Measurements from ENCODE around the gene KIF1B.
"Not testable (repeated sequence)": the region's sequence is repeated elsewhere in the genome, so short reads cannot be mapped to it uniquely, and the experiment has no call there.

Gene KIF1B

DNA sequence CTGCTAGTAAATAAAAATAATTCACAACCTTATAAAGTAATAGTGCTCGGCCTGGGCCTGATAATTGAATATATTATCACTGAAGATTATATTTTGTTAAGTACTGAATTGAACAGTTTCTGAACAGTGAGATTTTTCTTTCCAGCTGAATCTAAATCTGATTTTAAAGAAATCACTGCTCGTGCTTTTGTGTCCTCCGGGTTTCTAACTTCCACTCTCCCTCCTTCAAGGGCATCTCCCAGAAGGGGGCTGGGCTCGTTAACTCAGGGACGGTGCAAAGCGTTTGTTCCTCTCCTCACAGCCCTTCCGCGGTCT lies 823 bp upstream of the KIF1B start:
- peak overlapping the region; percentile 94 for H3K27ac Mint-ChIP-seq
- H3K27me3 Mint-ChIP-seq = no peaks in the 10 kb centered on the region
- H3K4me3 Mint-ChIP-seq = peak overlapping the region; percentile 86
- DNase-seq = no peak
- no peaks in the 10 kb centered on the region for H3K9me3 Mint-ChIP-seq
- peaks cover 34% of the 10 kb centered on the region for H3K4me1 Mint-ChIP-seq (ENCODE audit: low read depth)
- peaks cover 2% of the 10 kb centered on the region for H3K36me3 Mint-ChIP-seq (ENCODE audit: low read depth)

- peaks cover 42% of the 10 kb centered on the region for H3K4me1 Mint-ChIP-seq (ENCODE audit: low read depth)
- no peaks in the 10 kb centered on the region for H3K27me3 Mint-ChIP-seq
- peak overlapping the region; percentile 80 for H3K27ac Mint-ChIP-seq
- H3K4me3 Mint-ChIP-seq = peak overlapping the region; percentile 78
- peaks cover 2% of the 10 kb centered on the region for H3K36me3 Mint-ChIP-seq (ENCODE audit: low read depth)
- no peaks in the 10 kb centered on the region for H3K9me3 Mint-ChIP-seq
- peak; percentile 44 for DNase-seq
These were observed 753 bp downstream of the KIF1B start for GRCh38 chr1:10210841-10211804.

DNA sequence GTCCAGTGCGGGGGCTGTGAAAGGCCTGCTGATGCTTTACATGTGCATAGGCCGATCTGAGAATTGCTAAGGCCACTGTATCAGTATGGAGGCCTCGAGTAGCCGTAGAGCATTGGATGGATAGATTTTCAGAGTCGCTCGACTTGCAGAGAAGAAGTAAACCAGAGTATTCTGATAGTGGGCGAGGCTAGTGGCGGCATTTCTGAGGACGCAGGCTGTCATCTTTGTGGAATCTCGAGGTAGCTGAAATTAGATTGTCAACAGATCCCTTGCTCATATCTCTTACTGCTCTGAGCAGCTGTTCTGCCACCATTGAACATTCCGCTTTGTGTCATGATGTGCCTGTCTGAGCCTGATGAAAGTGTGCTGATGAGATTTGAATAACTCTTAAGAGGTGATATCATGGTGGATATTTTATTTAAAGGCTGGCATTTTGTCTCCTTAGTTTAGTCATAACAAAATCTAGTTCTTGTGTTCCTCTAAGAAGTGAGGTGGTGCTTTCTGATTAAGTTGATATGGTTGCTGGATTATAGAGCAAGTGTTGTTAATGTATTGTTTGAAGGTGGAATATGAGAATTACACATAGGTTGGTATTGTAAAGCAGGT lies 1.5 kb downstream of the KIF1B start:
- no peak for DNase-seq
- H3K36me3 Mint-ChIP-seq (ENCODE audit: low read depth) = peaks cover 2% of the 10 kb centered on the region
- H3K4me1 Mint-ChIP-seq (ENCODE audit: low read depth) = peaks cover 48% of the 10 kb centered on the region
- H3K27me3 Mint-ChIP-seq = no peaks in the 10 kb centered on the region
- H3K4me3 Mint-ChIP-seq = peak overlapping the region; percentile 78
- H3K9me3 Mint-ChIP-seq = no peaks in the 10 kb centered on the region
- peak overlapping the region; percentile 80 for H3K27ac Mint-ChIP-seq

DNA sequence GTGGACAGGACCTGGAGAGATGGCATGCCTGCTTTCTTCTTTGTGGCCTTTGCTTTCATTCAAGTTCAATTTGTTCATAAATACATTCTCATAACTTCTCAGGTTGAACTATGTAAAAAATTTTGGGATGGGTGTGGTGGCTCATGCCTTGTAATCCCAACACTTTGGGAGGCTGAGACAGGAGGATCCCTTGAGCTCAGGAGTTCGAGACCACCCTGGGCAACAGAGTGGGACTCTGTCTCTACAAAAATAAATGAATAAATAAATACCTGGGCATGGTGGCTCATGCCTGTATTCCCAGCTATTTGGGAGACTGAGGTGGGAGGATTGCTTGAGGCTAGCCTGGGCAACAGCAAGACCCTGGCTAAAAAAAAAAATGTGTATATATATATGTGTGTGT lies 2.1 kb downstream of the KIF1B start:
- Mint-ChIP-seq H3K4me1 (ENCODE audit: low read depth) (peaks cover 48% of the 10 kb centered on the region), H3K27ac (peak overlapping the region; percentile 80)

GRCh38 chr1:10213186-10213705 lies 2.9 kb downstream of the KIF1B start:
- Mint-ChIP-seq H3K36me3 (ENCODE audit: low read depth) (peaks cover 2% of the 10 kb centered on the region), H3K27ac (no peak overlapping the region), H3K4me1 (ENCODE audit: low read depth) (peaks cover 56% of the 10 kb centered on the region), H3K4me3 (no peak overlapping the region), H3K9me3 (no peaks in the 10 kb centered on the region), H3K27me3 (no peaks in the 10 kb centered on the region)
- DNase-seq = no peak

More for the DNA sequence above, 2.1 kb downstream of the KIF1B start:
- peaks cover 2% of the 10 kb centered on the region for H3K36me3 Mint-ChIP-seq (ENCODE audit: low read depth)
- no peak for DNase-seq
- no peaks in the 10 kb centered on the region for H3K9me3 Mint-ChIP-seq
- H3K4me3 Mint-ChIP-seq = peak overlapping the region; percentile 78
- H3K27me3 Mint-ChIP-seq = no peaks in the 10 kb centered on the region

- Mint-ChIP-seq H3K9me3 (no peaks in the 10 kb centered on the region), H3K4me3 (no peak overlapping the region), H3K36me3 (ENCODE audit: low read depth) (no peaks in the 10 kb centered on the region), H3K4me1 (ENCODE audit: low read depth) (peaks cover 46% of the 10 kb centered on the region), H3K27ac (no peak overlapping the region), H3K27me3 (no peaks in the 10 kb centered on the region)
- no peak for DNase-seq
These were observed 5.8 kb downstream of the KIF1B start for GRCh38 chr1:10216090-10216749.

DNA sequence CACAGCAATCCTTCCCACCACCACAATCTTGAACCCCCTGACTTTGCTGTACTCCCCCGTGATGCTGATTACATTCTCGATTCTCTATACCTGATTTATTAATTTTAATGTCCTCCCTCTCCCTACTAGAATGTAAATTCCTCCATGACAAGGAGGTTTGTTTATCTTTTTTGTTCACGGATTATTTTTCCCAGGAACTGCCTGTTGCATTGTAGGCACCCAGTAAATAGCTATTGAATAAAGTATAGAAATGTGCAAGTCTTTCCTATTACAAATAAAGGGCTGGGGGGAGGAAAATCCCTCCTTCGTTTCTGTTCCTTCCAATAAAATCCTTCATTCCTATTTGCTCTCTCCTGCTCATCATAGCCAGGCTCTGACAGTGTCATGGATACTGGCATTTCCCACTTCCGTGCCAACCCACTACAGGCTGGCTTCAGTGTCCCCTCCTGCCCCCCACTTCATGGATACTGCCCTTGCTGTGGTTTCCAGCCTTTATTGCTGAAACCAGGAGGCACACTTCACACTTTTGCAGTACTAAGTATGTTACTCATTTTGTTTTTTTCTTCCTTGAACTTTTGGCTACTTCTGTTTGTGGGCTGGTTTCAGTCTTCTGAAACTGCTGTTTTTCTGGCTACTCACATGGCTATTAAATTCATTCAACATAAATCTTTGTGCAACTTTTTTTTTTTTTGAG lies 7.5 kb downstream of the KIF1B start:
- Mint-ChIP-seq H3K9me3 (no peaks in the 10 kb centered on the region), H3K36me3 (ENCODE audit: low read depth) (no peaks in the 10 kb centered on the region), H3K4me3 (no peak overlapping the region), H3K4me1 (ENCODE audit: low read depth) (peaks cover 32% of the 10 kb centered on the region), H3K27me3 (no peaks in the 10 kb centered on the region), H3K27ac (no peak overlapping the region)
- DNase-seq = no peak

GRCh38 chr1:10220200-10220599 lies 9.8 kb downstream of the KIF1B start:
- no peaks in the 10 kb centered on the region for H3K36me3 Mint-ChIP-seq (ENCODE audit: low read depth)
- H3K4me1 Mint-ChIP-seq (ENCODE audit: low read depth) = peaks cover 24% of the 10 kb centered on the region
- no peaks in the 10 kb centered on the region for H3K9me3 Mint-ChIP-seq
- H3K27me3 Mint-ChIP-seq = no peaks in the 10 kb centered on the region
- peak; percentile 7 for DNase-seq
- H3K4me3 Mint-ChIP-seq = no peak overlapping the region
- no peak overlapping the region for H3K27ac Mint-ChIP-seq

GRCh38 chr1:10220657-10221056 lies 10.3 kb downstream of the KIF1B start:
- not testable (repeated sequence) for H3K9me3 Mint-ChIP-seq; DNase-seq; H3K27me3 Mint-ChIP-seq; H3K36me3 Mint-ChIP-seq (ENCODE audit: low read depth); H3K4me3 Mint-ChIP-seq; H3K27ac Mint-ChIP-seq
- H3K4me1 Mint-ChIP-seq (ENCODE audit: low read depth) = peaks cover 21% of the 10 kb centered on the region

GRCh38 chr1:10225573-10225972 lies 15.2 kb downstream of the KIF1B start:
- H3K9me3 Mint-ChIP-seq = no peaks in the 10 kb centered on the region
- peaks cover 10% of the 10 kb centered on the region for H3K4me1 Mint-ChIP-seq (ENCODE audit: low read depth)
- DNase-seq = no peak
- H3K36me3 Mint-ChIP-seq (ENCODE audit: low read depth) = no peaks in the 10 kb centered on the region
- no peaks in the 10 kb centered on the region for H3K27me3 Mint-ChIP-seq
- H3K4me3 Mint-ChIP-seq = no peak overlapping the region
- no peak overlapping the region for H3K27ac Mint-ChIP-seq

DNA sequence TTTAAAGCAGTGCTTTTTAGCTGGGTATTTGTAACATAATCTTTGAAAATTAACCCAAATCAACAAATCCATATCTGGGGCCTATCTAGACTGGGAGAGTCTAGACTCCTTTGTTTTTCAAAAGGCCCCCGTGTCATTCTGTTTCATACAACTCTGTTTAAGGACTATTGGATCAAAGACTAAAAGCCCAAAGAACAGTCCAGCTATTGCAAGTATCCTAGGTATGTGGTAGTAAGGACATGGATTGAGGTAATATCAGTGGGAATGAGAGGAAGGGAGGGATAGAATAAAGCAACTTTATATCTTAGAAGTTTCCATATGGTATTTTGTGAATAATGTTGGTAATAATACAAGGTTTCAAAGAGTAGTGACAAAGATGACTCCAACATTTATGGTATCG lies 18.2 kb downstream of the KIF1B start:
- Mint-ChIP-seq H3K27me3 (no peaks in the 10 kb centered on the region), H3K4me3 (no peak overlapping the region), H3K9me3 (no peaks in the 10 kb centered on the region), H3K4me1 (ENCODE audit: low read depth) (peaks cover 15% of the 10 kb centered on the region), H3K36me3 (ENCODE audit: low read depth) (no peaks in the 10 kb centered on the region), H3K27ac (no peak overlapping the region)
- no peak for DNase-seq

DNA sequence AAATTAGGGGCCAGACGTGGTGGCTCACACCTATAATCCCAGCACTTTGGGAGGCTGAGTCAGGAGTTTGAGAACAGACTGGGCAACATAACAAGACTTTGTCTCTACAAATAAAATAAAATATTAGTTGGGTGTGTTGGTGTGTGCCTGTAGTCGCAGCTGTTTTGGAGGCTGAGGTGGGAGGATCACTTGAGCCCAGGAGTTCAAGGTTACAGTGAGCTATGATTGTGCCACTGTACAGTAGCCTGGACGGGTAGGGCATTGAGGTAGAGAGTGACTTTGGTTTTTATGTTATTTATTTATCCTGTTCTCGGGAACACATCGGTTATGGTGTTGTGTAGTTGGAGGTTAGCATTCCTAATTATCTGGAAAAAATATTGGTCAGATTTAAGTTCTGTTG lies 19.5 kb downstream of the KIF1B start:
- no peak overlapping the region for H3K27ac Mint-ChIP-seq
- peaks cover 3% of the 10 kb centered on the region for H3K36me3 Mint-ChIP-seq (ENCODE audit: low read depth)

GRCh38 chr1:10232163-10232562 lies 21.8 kb downstream of the KIF1B start:
- Mint-ChIP-seq H3K9me3 (no peaks in the 10 kb centered on the region), H3K27me3 (no peaks in the 10 kb centered on the region)

More for the DNA sequence above, 19.5 kb downstream of the KIF1B start:
- Mint-ChIP-seq H3K4me3 (no peak overlapping the region), H3K9me3 (no peaks in the 10 kb centered on the region), H3K27me3 (no peaks in the 10 kb centered on the region), H3K4me1 (ENCODE audit: low read depth) (peaks cover 15% of the 10 kb centered on the region)
- no peak for DNase-seq

GRCh38 chr1:10236405-10237156 lies 26.2 kb downstream of the KIF1B start:
- H3K4me3 Mint-ChIP-seq = peak overlapping the region; percentile 12
- peaks cover 16% of the 10 kb centered on the region for H3K4me1 Mint-ChIP-seq (ENCODE audit: low read depth)
- H3K36me3 Mint-ChIP-seq (ENCODE audit: low read depth) = peaks cover 14% of the 10 kb centered on the region
- no peaks in the 10 kb centered on the region for H3K9me3 Mint-ChIP-seq
- no peak for DNase-seq
- peak overlapping the region; percentile 89 for H3K27ac Mint-ChIP-seq
- H3K27me3 Mint-ChIP-seq = no peaks in the 10 kb centered on the region

More at GRCh38 chr1:10232163-10232562, 21.8 kb downstream of the KIF1B start:
- Mint-ChIP-seq H3K4me3 (no peak overlapping the region), H3K27ac (no peak overlapping the region), H3K4me1 (ENCODE audit: low read depth) (peaks cover 26% of the 10 kb centered on the region), H3K36me3 (ENCODE audit: low read depth) (peaks cover 8% of the 10 kb centered on the region)
- no peak for DNase-seq

Data from activated T-cell treated with anti-CD3 and anti-CD28 coated beads, Interleukin-2, amount 50 U/mL, for 24 hours (primary cell).